Measurements from ENCODE around the gene NEU1. TPM values are rescaled to one million over a fixed set of nuclear protein-coding genes. Genes with fewer than 3 reads are reported as not detected.

The NEU1 gene
- total and polyA plus RNA-seq, 2 of the 8 experiments (the other 6 are each of a cell fraction or from before 2014, with no cell fraction given): 41.2 to 72.1 TPM

GRCh38 chr6:31864818-31865204 is 2.2 kb upstream of the NEU1 start:
- no peak overlapping the region; a peak in 1 of 7 replicates for H3K9ac ChIP-seq (replicated peaks in 1 of 4; ENCODE audit: extremely low read depth in 1 of 4, low read depth in 3 of 4, low read length in 3 of 4)
- no peak overlapping the region for H2BK5ac ChIP-seq (ENCODE audit: low read depth, low read length)
- peaks cover 0 to 12% (median 1%) of the 10 kb centered on the region in 4 experiments; a peak in 5 of 7 replicates for H3K4me1 ChIP-seq (replicated peaks in 1 of 4; ENCODE audit: control insufficient read depth in 3 of 4, insufficient read depth in 4 of 4, low read length in 3 of 4)
- H4K8ac ChIP-seq (ENCODE audit: extremely low read depth, insufficient read depth, low read length): no peak overlapping the region
- no peak overlapping the region for H3K4me3 ChIP-seq (ENCODE audit: extremely low read depth in 1 of 4, insufficient read depth in 2 of 4, low read depth in 3 of 4, low read length in 4 of 4)
- no peak overlapping the region for H3K18ac ChIP-seq (ENCODE audit: extremely low read depth, low read length)
- no peaks in the 10 kb centered on the region for H3K9me3 ChIP-seq (ENCODE audit: insufficient read depth in 2 of 2, low read depth in 1 of 2, low read length in 1 of 2)
- H3K4me2 ChIP-seq (ENCODE audit: insufficient read depth in 1 of 2, low read depth in 2 of 2, low read length in 2 of 2): peak overlapping the region; percentile 76 to 89; a peak in 1 of 4 replicates
- H3K56ac ChIP-seq (replicated peaks; ENCODE audit: insufficient read length, low read depth, low read length): no peak overlapping the region
- H3K14ac ChIP-seq (ENCODE audit: insufficient read length): no peak overlapping the region
- H4K91ac ChIP-seq (replicated peaks; ENCODE audit: insufficient read length, low read length): no peak overlapping the region
- peak overlapping the region; percentile 68; the same call in 1 of the 2 replicates for H2BK12ac ChIP-seq (ENCODE audit: low read depth, low read length)
- H3K79me1 ChIP-seq (ENCODE audit: low read depth, low read length): 0 out of 2 replicates have a peak, but pooled peaks cover 2% of the 10 kb centered on the region
- no peak overlapping the region for H2BK15ac ChIP-seq (ENCODE audit: low read length)
- H4K5ac ChIP-seq (ENCODE audit: insufficient read length, low read depth, low read length): no peak overlapping the region
- 89% methylated on average over 6 of the region's 8 CpGs; no CpG with 5 or more reads in 1 of the 2 experiments for WGBS, 2 experiments (ENCODE audit: extremely low coverage in 1 of 2, insufficient coverage in 1 of 2, insufficient read length in 1 of 2, insufficient replicate concordance in 2 of 2, low coverage in 1 of 2, low lambda C conversion rate in 2 of 2, missing lambda C conversion rate in 1 of 2)
- H2BK20ac ChIP-seq (ENCODE audit: low read length): no peak overlapping the region
- peaks cover 8% of the 10 kb centered on the region; the same call in 1 of the 2 replicates for H3K23me2 ChIP-seq (ENCODE audit: low read depth, low read length)
- no peak overlapping the region for H3K27ac ChIP-seq (ENCODE audit: low read depth, low read length)
- POLR2A ChIA-PET (ENCODE audit: partially characterized antibody): interaction anchor here (0.7 to 6.7 kb wide), 11 partner anchors 11 to 125 kb away, joined by 3 to 71 read pairs (median 12); partner anchors contain the start of genes EHMT2, HSPA1B, MSH5 and SLC44A4
- H2AK5ac ChIP-seq (ENCODE audit: low read depth, low read length): peak overlapping the region; percentile 76; the same call in 1 of the 2 replicates
- no peak overlapping the region for H3K23ac ChIP-seq (ENCODE audit: insufficient read length)
- H3K36me3 ChIP-seq (ENCODE audit: control insufficient read depth in 2 of 4, insufficient read depth in 4 of 4, low read length in 3 of 4): peaks cover 0 to 4% (median 2%) of the 10 kb centered on the region in 4 experiments; a peak in 4 of 8 replicates
- CTCF ChIA-PET (ENCODE audit: partially characterized antibody): interaction anchor here (0.6 to 2.3 kb wide), 5 partner anchors 10 to 95 kb away, joined by 3 to 13 read pairs (median 4); no protein-coding TSS in a partner anchor
- no peak overlapping the region for H2BK120ac ChIP-seq (replicated peaks; ENCODE audit: low read depth, low read length)
- 0 out of 7 replicates have a peak, but pooled peaks cover 0 to 3% (median 0%) of the 10 kb centered on the region in 4 experiments for H3K27me3 ChIP-seq (replicated peaks in 1 of 4; ENCODE audit: control insufficient read depth in 3 of 4, extremely low read depth in 1 of 4, insufficient read depth in 3 of 4, low read length in 3 of 4)
- no peak overlapping the region for H2AFZ ChIP-seq (ENCODE audit: low read length)
- no peak for DNase-seq (ENCODE audit: low read depth in 1 of 2, low spot score in 2 of 2)
- peak overlapping the region; percentile 19 for H3K4ac ChIP-seq (replicated peaks; ENCODE audit: insufficient read length, low read depth, low read length)
- no peak for FAIRE-seq
- H3K79me2 ChIP-seq (ENCODE audit: control insufficient read depth in 1 of 2, insufficient read depth in 2 of 2, low read length in 2 of 2): no peaks in the 10 kb centered on the region
- H4K20me1 ChIP-seq (replicated peaks in 1 of 2; ENCODE audit: control insufficient read depth in 1 of 2, insufficient read depth in 2 of 2, low read length in 2 of 2): no peaks in the 10 kb centered on the region
- TF ChIP-seq SRF (IDR thresholded peaks at IDR 0.05; ENCODE audit: low read depth, low read length) (no peak), CTCF (IDR thresholded peaks at IDR 0.05; ENCODE audit: control extremely low read depth in 1 of 3, insufficient read depth in 1 of 3, low read depth in 1 of 3, low read length in 3 of 3) (no peak), ASH2L (IDR thresholded peaks at IDR 0.05; ENCODE audit: low read length) (no peak), FOSL1 (IDR thresholded peaks at IDR 0.05; ENCODE audit: insufficient read depth, low read depth, low read length) (no peak), TEAD4 (IDR thresholded peaks at IDR 0.05; ENCODE audit: low read depth, low read length) (no peak), ATF2 (IDR thresholded peaks at IDR 0.05; ENCODE audit: low read length) (no peak), E2F6 (IDR thresholded peaks at IDR 0.05) (no peak), GTF2F1 (IDR thresholded peaks at IDR 0.05; ENCODE audit: borderline replicate concordance, low read depth, low read length) (no peak)
